HCT116 (cell line): ENCODE data around the gene PPP2R5A. TPM values are rescaled to one million over a fixed set of nuclear protein-coding genes. Genes with fewer than 3 reads are reported as not detected.

Source experiments
- ATAC-seq: fragments of 200-7000 bp; cut with Tn5 transposase; 2 replicates; pipeline ENCODE4 v1.9.1; 2020; ENCODE audit warnings: mild to moderate bottlenecking, moderate library complexity
- BruUV-seq: library from RNA; stranded (reverse); fragments of 400-500 nt; replicated peaks from 2 replicates; lab custom pipeline; 2021; lab: Mats Ljungman, UMichigan
- CTCF ChIA-PET: fragments of 300-600 bp; sonication (Branson Sonifier 250); formaldehyde crosslinking; loops from one replicate; lab custom pipeline; 2021; ENCODE audit warnings: antibody characterized with exemption; lab: Charles Lee
- POLR2A ChIA-PET: fragments of 300-600, 350-600 bp; sonication (Branson Sonifier 250); formaldehyde crosslinking; loops from one replicate; lab custom pipeline; 2021; ENCODE audit warnings: antibody characterized with exemption; lab: Charles Lee
- RAD21 ChIA-PET, 2 experiments: fragments of 300-600 bp; sonication (Branson Sonifier 250); formaldehyde crosslinking; loops; one replicate each; lab custom pipeline; 2023; ENCODE audit warnings: low total read pairs in 2 of 2; ENCODE audit not compliant: uncharacterized antibody in 2 of 2, unreplicated experiment in 2 of 2, low non-redundant PET in 1 of 2; lab: Charles Lee
- DNase-seq: peaks from one replicate; pipeline ENCODE4 v3.0.0-alpha.2; 2010; ENCODE audit warnings: low read depth, low spot score
- H2AFZ ChIP-seq: fragments of 200-600 bp; shearing (Covaris generic), sonication (generic); 2 replicates; pipeline ENCODE4 v1.6.1; 2017; ENCODE audit warnings: low read depth, mixed run types, mixed read lengths, antibody characterized with exemption, low read length; ENCODE audit not compliant: poor library complexity, severe bottlenecking
- H3K27ac ChIP-seq: 2 replicates; pipeline ENCODE4 v1.5.1; 2012; ENCODE audit warnings: low read depth, low read length
- H3K27me3 ChIP-seq: fragments of 200-600 bp; sonication (generic); 2 replicates; pipeline ENCODE4 v1.6.1; 2016; ENCODE audit warnings: mixed run types, low read length, mixed read lengths; ENCODE audit not compliant: insufficient read depth
- H3K36me3 ChIP-seq, 2 experiments: fragments of 200-500 bp in 1 of 2; fragments of 200-600 bp in 1 of 2; sonication (Bioruptor generic) in 1 of 2; sonication (generic) in 1 of 2; 2 replicates each; pipeline versions ENCODE4 v1.5.1 to v1.6.1; 2014 to 2016; ENCODE audit warnings: low read length in 2 of 2, inconsistent platforms in 1 of 2, mixed read lengths in 1 of 2, mixed run types in 1 of 2; ENCODE audit not compliant: insufficient read depth in 2 of 2, control insufficient read depth in 1 of 2
- H3K4me1 ChIP-seq, 2 experiments: fragments of 200-600 bp in 1 of 2; sonication (generic) in 1 of 2; 2 replicates each; pipeline versions ENCODE4 v1.5.1 to v1.6.1; 2012 to 2017; ENCODE audit warnings: low read length in 2 of 2, inconsistent platforms in 1 of 2, mild to moderate bottlenecking in 1 of 2, mixed read lengths in 1 of 2, mixed run types in 1 of 2, moderate library complexity in 1 of 2; ENCODE audit not compliant: insufficient read depth in 2 of 2, control insufficient read depth in 1 of 2
- H3K4me2 ChIP-seq: fragments of 200-600 bp; sonication (generic); 2 replicates; pipeline ENCODE4 v1.6.1; 2017; ENCODE audit warnings: mixed run types, low read length, mixed read lengths
- H3K4me3 ChIP-seq, 2 experiments: fragments of 200-600 bp in 1 of 2; sonication (generic) in 1 of 2; replicated peaks in 1 of 2; 2 replicates each; pipeline ENCODE4 v1.5.1; 2011 to 2016; ENCODE audit warnings: low read length in 2 of 2, control low read depth in 1 of 2, low read depth in 1 of 2, mild to moderate bottlenecking in 1 of 2, mixed read lengths in 1 of 2, mixed run types in 1 of 2
- H3K79me2 ChIP-seq: fragments of 200-600 bp; sonication (generic); 2 replicates; pipeline ENCODE4 v1.6.1; 2017; ENCODE audit warnings: mild to moderate bottlenecking, mixed run types, low read length, moderate library complexity, mixed read lengths; ENCODE audit not compliant: insufficient read depth
- H3K9ac ChIP-seq: fragments of 200-600 bp; sonication (generic); 2 replicates; pipeline ENCODE4 v1.6.1; 2016; ENCODE audit warnings: low read length, mixed read lengths
- H3K9me2 ChIP-seq: fragments of 200-600 bp; sonication (generic), shearing (Covaris generic); 2 replicates; pipeline ENCODE4 v1.6.1; 2017; ENCODE audit warnings: mixed run types, mild to moderate bottlenecking, moderate library complexity; ENCODE audit not compliant: insufficient read depth
- H3K9me3 ChIP-seq, 2 experiments: fragments of 200-500 bp in 1 of 2; fragments of 200-600 bp in 1 of 2; sonication (Bioruptor generic) in 1 of 2; sonication (generic) in 1 of 2; 2 replicates each; pipeline ENCODE4 v1.6.1; 2014 to 2017; ENCODE audit warnings: low read length in 2 of 2, mixed read lengths in 2 of 2, inconsistent platforms in 1 of 2, low read depth in 1 of 2, mild to moderate bottlenecking in 1 of 2, mixed run types in 1 of 2, moderate library complexity in 1 of 2; ENCODE audit not compliant: control insufficient read depth in 1 of 2, insufficient read depth in 1 of 2
- H4K20me1 ChIP-seq: fragments of 200-600 bp; sonication (generic), shearing (Covaris generic); 2 replicates; pipeline ENCODE4 v1.6.1; 2017; ENCODE audit warnings: mixed run types, mild to moderate bottlenecking, moderate library complexity; ENCODE audit not compliant: insufficient read depth
- CTCF ChIP-seq, 3 experiments: fragments of 200-600 bp in 1 of 3; sonication (generic) in 1 of 3; IDR thresholded peaks in 2 of 3; conservative IDR thresholded peaks in 1 of 3; 2 replicates each; pipeline ENCODE4 v1.5.1; 2012 to 2017; ENCODE audit warnings: low read depth in 2 of 3, low read length in 2 of 3, antibody characterized with exemption in 1 of 3, borderline replicate concordance in 1 of 3, control low read depth in 1 of 3, mild to moderate bottlenecking in 1 of 3, mixed read lengths in 1 of 3, mixed run types in 1 of 3, moderate library complexity in 1 of 3; ENCODE audit not compliant: insufficient read depth in 1 of 3
- ELF1 ChIP-seq: IDR thresholded peaks from 2 replicates; pipeline ENCODE4 v1.6.1; 2012; ENCODE audit warnings: low read depth, borderline replicate concordance
- MAX ChIP-seq: IDR thresholded peaks from 2 replicates; pipeline ENCODE4 v1.6.1; 2012
- RAD21 ChIP-seq: IDR thresholded peaks from 2 replicates; pipeline ENCODE4 v1.6.1; 2012; ENCODE audit warnings: low read depth, mild to moderate bottlenecking
- YY1 ChIP-seq: IDR thresholded peaks from 2 replicates; pipeline ENCODE4 v1.6.1; 2011; ENCODE audit warnings: low read length, low read depth, moderate library complexity, mild to moderate bottlenecking; ENCODE audit not compliant: insufficient replicate concordance; ENCODE audit errors: extremely low read depth
- ZBTB33 ChIP-seq: IDR thresholded peaks from 2 replicates; pipeline ENCODE4 v1.6.1; 2011; ENCODE audit warnings: mild to moderate bottlenecking, low read length, moderate library complexity; ENCODE audit not compliant: insufficient replicate concordance; ENCODE audit errors: extremely low read depth
- intact Hi-C: fragments of 100-400 bp; cut with micrococcal nuclease; formaldehyde crosslinking; loops from 2 replicates; pipeline ENCODE4 v1.10.0; 2022
- total RNA-seq: library from RNA; stranded (reverse); gene quantifications from one replicate; pipeline ENCODE4 v1.2.1, GENCODE V29; 2021; ENCODE audit not compliant: unreplicated experiment

Gene PPP2R5A
- total RNA-seq, 1 experiment from 2014 or later = 33.1 TPM

GRCh38 chr1:212291505-212292134, 6.4 kb downstream of the PPP2R5A start:
- ChIA-PET CTCF (interaction anchor here (0.5 to 2.8 kb wide), 10 partner anchors 19 to 611 kb away, joined by 3 to 31 read pairs (median 3); partner anchors contain the start of genes DTL and INTS7), RAD21 (interaction anchor here (1.3 to 1.9 kb wide), 3 partner anchors 164 to 221 kb away, joined by 5 to 7 read pairs (median 6); no protein-coding TSS in a partner anchor), POLR2A (no interaction called here)
- H3K9me3 ChIP-seq = no peaks in the 10 kb centered on the region
- no peaks in the 10 kb centered on the region for H3K36me3 ChIP-seq
- no peaks in the 10 kb centered on the region for H3K9me2 ChIP-seq
- H3K79me2 ChIP-seq = peaks cover 100% of the 10 kb centered on the region
- ATAC-seq (peak; percentile 87), DNase-seq (peak; percentile 27)
- no TSS peak for BruUV-seq
- 0 out of 2 replicates have a peak, but pooled peaks cover 3% of the 10 kb centered on the region for H4K20me1 ChIP-seq
- no peak for TF ChIP-seq ZBTB33
- no peak for TF ChIP-seq YY1
- TF ChIP-seq RAD21 = peak; percentile 88
- TF ChIP-seq ELF1 = no peak
- TF ChIP-seq MAX = no peak
- TF ChIP-seq CTCF (IDR thresholded peaks at IDR 0.05 in 2 of 3, conservative IDR thresholded peaks at IDR 0.05 in 1 of 3; ENCODE audit: borderline replicate concordance in 1 of 3, insufficient read depth in 1 of 3, low read depth in 2 of 3, low read length in 2 of 3) = peak; percentile 71 to 81 (median 76); a peak in 5 of 6 replicates
- TF ChIP-seq, all 23 proteins: peak for 2
- peaks cover 31 to 42% of the 10 kb centered on the region in 2 experiments for H3K4me1 ChIP-seq
- no peaks in the 10 kb centered on the region for H3K27me3 ChIP-seq
- H2AFZ ChIP-seq = no peak overlapping the region
- intact Hi-C loops = loop anchor here (1.0 to 2.0 kb wide), 2 partner anchors 221 to 229 kb away; no protein-coding TSS in a partner anchor
- no peak overlapping the region for H3K9ac ChIP-seq
- H3K4me3 ChIP-seq = no peak overlapping the region
- peak overlapping the region; percentile 66 for H3K27ac ChIP-seq
- peak overlapping the region; percentile 38 for H3K4me2 ChIP-seq
